Thoracic aorta (tissue), 2 donors: ENCODE results near the gene USP36. TPM values are rescaled to one million over a fixed set of nuclear protein-coding genes. Genes with fewer than 3 reads are reported as not detected.

Experiments used
- ATAC-seq: fragments of 150-250 bp; one replicate; pipeline ENCODE4 v1.8.0; 2017; ENCODE audit warnings: low read depth; ENCODE audit not compliant: insufficient number of reproducible peaks, low FRiP score
- DNase-seq: peaks from one replicate; pipeline ENCODE4 v3.0.0-alpha.2; 2020; ENCODE audit warnings: low spot score
- H3K27ac ChIP-seq, 2 donors: fragments of 200-600 bp; sonication (generic); 1 replicate in 1 of 2; 2 replicates in 1 of 2; pipeline ENCODE4 v1.5.1; 2016; ENCODE audit warnings: mild to moderate bottlenecking in 2 of 2, moderate library complexity in 2 of 2
- H3K27me3 ChIP-seq: fragments of 200-600 bp; sonication (generic); replicated peaks from 2 replicates; pipeline ENCODE4 v1.6.0; 2016; ENCODE audit warnings: mild to moderate bottlenecking; ENCODE audit not compliant: insufficient read depth
- H3K36me3 ChIP-seq: fragments of 200-600 bp; sonication (generic); one replicate; pipeline ENCODE4 v1.5.1; 2016
- H3K4me1 ChIP-seq, 2 donors: fragments of 200-600 bp; sonication (generic); 1 replicate in 1 of 2; 2 replicates in 1 of 2; pipeline versions ENCODE4 v1.5.1 to v1.6.0; 2016; ENCODE audit warnings: low read depth in 2 of 2, mild to moderate bottlenecking in 1 of 2; ENCODE audit not compliant: control insufficient read depth in 1 of 2
- H3K4me3 ChIP-seq: fragments of 200-600 bp; sonication (generic); 2 replicates; pipeline ENCODE4 v1.5.1; 2016; ENCODE audit warnings: mild to moderate bottlenecking
- H3K9me3 ChIP-seq: fragments of 200-600 bp; sonication (generic); 2 replicates; pipeline ENCODE4 v1.5.1; 2016
- CTCF ChIP-seq: fragments of 200-600 bp; sonication (generic); IDR thresholded peaks from one replicate; pipeline ENCODE4 v1.5.1; 2019; ENCODE audit warnings: antibody characterized with exemption
- total RNA-seq, 2 donors: library from RNA; depleted of rRNA; stranded (reverse); fragments of >200 nt; gene quantifications; one replicate each; pipeline versions ENCODE4 v1.1.0 to v1.2.3, GENCODE V29; 2016

Gene USP36
- total RNA-seq, 2 donors from 2014 or later, result 40.3 to 95.9 TPM

- no peaks in the 10 kb centered on the region for H3K9me3 ChIP-seq
- TF ChIP-seq CTCF, result no peak
- no peaks in the 10 kb centered on the region for H3K27me3 ChIP-seq
- DNase-seq, result peak; percentile 93
- peaks cover 7% of the 10 kb centered on the region for H3K36me3 ChIP-seq
- H3K4me1 ChIP-seq, result peaks cover 13 to 34% of the 10 kb centered on the region in 2 donors
- peak; percentile 93 for ATAC-seq
- H3K4me3 ChIP-seq, result peak overlapping the region; percentile 14
- H3K27ac ChIP-seq, result peak overlapping the region; percentile 87 to 91
These were observed 21.7 kb upstream of the USP36 start for GRCh38 chr17:78862073-78863023.

GRCh38 chr17:78861229-78861628, 20.6 kb upstream of the USP36 start:
- TF ChIP-seq CTCF, result no peak
- DNase-seq (no peak), ATAC-seq (no peak)
- Histone ChIP-seq H3K4me3 (peak overlapping the region; percentile 14), H3K36me3 (peaks cover 18% of the 10 kb centered on the region), H3K27me3 (no peaks in the 10 kb centered on the region), H3K27ac (peak overlapping the region; percentile 87 to 91), H3K9me3 (no peaks in the 10 kb centered on the region), H3K4me1 (peaks cover 13 to 34% of the 10 kb centered on the region in 2 donors)

GRCh38 chr17:78859051-78859450, 18.4 kb upstream of the USP36 start:
- Histone ChIP-seq H3K4me3 (no peak overlapping the region), H3K36me3 (peaks cover 36% of the 10 kb centered on the region), H3K27me3 (no peaks in the 10 kb centered on the region), H3K9me3 (no peaks in the 10 kb centered on the region), H3K4me1 (peaks cover 10 to 19% of the 10 kb centered on the region in 2 donors), H3K27ac (peak overlapping the region; percentile 1 to 37)
- no peak for TF ChIP-seq CTCF
- DNase-seq, result no peak
- ATAC-seq, result no peak

- Histone ChIP-seq H3K4me3 (no peak overlapping the region), H3K27ac (no peak overlapping the region), H3K27me3 (no peaks in the 10 kb centered on the region), H3K4me1 (peaks cover 6 to 11% of the 10 kb centered on the region in 2 donors), H3K9me3 (no peaks in the 10 kb centered on the region), H3K36me3 (peaks cover 44% of the 10 kb centered on the region)
- DNase-seq (no peak), ATAC-seq (no peak)
- no peak for TF ChIP-seq CTCF
These were observed 16.7 kb upstream of the USP36 start for GRCh38 chr17:78857266-78857665.

GRCh38 chr17:78855561-78856165, 15.0 kb upstream of the USP36 start:
- Histone ChIP-seq H3K27me3 (no peaks in the 10 kb centered on the region), H3K27ac (no peak overlapping the region), H3K4me3 (no peak overlapping the region), H3K36me3 (peaks cover 44% of the 10 kb centered on the region), H3K4me1 (no peaks in the 10 kb centered on the region), H3K9me3 (no peaks in the 10 kb centered on the region)
- no peak for ATAC-seq
- no peak for DNase-seq
- no peak for TF ChIP-seq CTCF
